Left lobe of liver (tissue), 2 donors: Measurements from ENCODE around the gene TRIM31. TPM values are rescaled to one million over a fixed set of nuclear protein-coding genes. Genes with fewer than 3 reads are reported as not detected.

Experiments
- ATAC-seq: fragments of 200-7000 bp; cut with Tn5 transposase; one replicate; pipeline ENCODE4 v1.9.1; 2020; ENCODE audit warnings: mild to moderate bottlenecking, moderate library complexity
- DNase-seq: peaks from one replicate; pipeline ENCODE4 v3.0.0-alpha.2; 2020; ENCODE audit warnings: low spot score
- total RNA-seq: library from RNA; stranded (reverse); gene quantifications from one replicate; pipeline ENCODE4 v1.2.1, GENCODE V29; 2021
- donor health status: DM: no; HTN: no; CAD: no; lungs with moderate emphysema.
- donor health status: DM: no; HTN: yes; CAD: no.

The TRIM31 gene
- total RNA-seq, 1 donor from 2014 or later: not detected

- DNase-seq: no peak
- no peak for ATAC-seq
These were observed 50.9 kb downstream of the TRIM31 start for GRCh38 chr6:30061858-30062458.

- peak; percentile 94 for DNase-seq
- ATAC-seq: peak; percentile 98
These were observed 51.6 kb downstream of the TRIM31 start, which contains the start of gene POLR1H for GRCh38 chr6:30061092-30061857. Gene POLR1H (plus strand): TSS chr6:30061265. CDS start chr6:30061525, 260 bp downstream.

- DNase-seq: peak; percentile 48
- peak; percentile 5 for ATAC-seq
These were observed 52.2 kb downstream of the TRIM31 start for GRCh38 chr6:30060606-30061091.

GRCh38 chr6:30055513-30055912 lies 57.4 kb downstream of the TRIM31 start:
- ATAC-seq (no peak), DNase-seq (no peak)

GRCh38 chr6:30053682-30054081 lies 59.2 kb downstream of the TRIM31 start:
- ATAC-seq (no peak), DNase-seq (no peak)

Other genes with a start within 250 kb of the TRIM31 start
- gene HLA-A, start 170.6 kb downstream of the TRIM31 start, total RNA-seq: 125 TPM
- gene POLR1H, start 51.8 kb downstream of the TRIM31 start, total RNA-seq: 8.2 TPM
- gene PPP1R11, start 45.9 kb downstream of the TRIM31 start, total RNA-seq: 21.7 TPM
- 0.08 TPM for gene RNF39, start 37.3 kb downstream of the TRIM31 start, total RNA-seq
- not detected for gene TRIM40, start 23.1 kb upstream of the TRIM31 start, total RNA-seq
- gene TRIM10, start 48.1 kb upstream of the TRIM31 start, total RNA-seq: 1.9 TPM
- 3.0 TPM for gene TRIM15, start 50.5 kb upstream of the TRIM31 start, total RNA-seq
- 47.2 TPM for gene TRIM26, start 100.3 kb upstream of the TRIM31 start, total RNA-seq
- 6.8 TPM for gene TRIM39, start 213.8 kb upstream of the TRIM31 start, total RNA-seq
- 16.1 TPM for gene RPP21, start 232.1 kb upstream of the TRIM31 start, total RNA-seq